HTERT RPE-1 (cell line): Measurements from ENCODE around the gene TEF.
"Not testable (repeated sequence)": the region's sequence is repeated elsewhere in the genome, so short reads cannot be mapped to it uniquely, and the experiment has no call there.

Source experiments
- in situ Hi-C: fragments of 300-500 bp; cut with MboI; formaldehyde crosslinking; loops from 4 replicates; pipeline ENCODE4 v1.14.3; 2020; ENCODE audit warnings: low sequenced_read_pairs

Gene TEF

GRCh38 chr22:41380993-41381328 is 781 bp upstream of the TEF start:
- in situ Hi-C loops, result no loop called here

DNA sequence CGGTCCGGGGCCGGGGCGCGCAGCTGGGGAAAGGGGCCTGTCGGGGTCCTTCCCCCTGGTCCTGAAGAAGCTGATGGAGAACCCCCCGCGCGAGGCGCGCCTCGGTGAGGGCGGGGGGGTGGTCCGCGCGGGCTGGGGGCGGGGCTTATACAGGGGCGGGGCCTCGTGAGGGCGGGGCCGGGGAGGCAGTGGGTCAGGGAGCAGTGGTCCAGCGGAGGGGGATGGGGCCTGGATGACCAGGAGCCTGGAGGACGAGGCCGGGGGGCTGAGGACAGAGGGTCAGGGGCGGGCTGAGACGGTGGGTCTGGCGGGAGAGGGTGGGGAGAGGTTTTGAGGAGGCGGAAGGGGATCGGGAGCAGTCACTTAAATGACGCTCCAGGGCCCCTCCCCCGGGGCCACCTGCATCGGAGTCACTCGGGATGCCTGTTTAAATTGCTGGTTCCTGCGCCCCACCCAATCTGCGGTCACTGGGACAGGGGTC is 396 bp downstream of the TEF start:
- in situ Hi-C loops, result no loop called here

GRCh38 chr22:41382610-41383009 is 868 bp downstream of the TEF start:
- in situ Hi-C loops, result no loop called here

DNA sequence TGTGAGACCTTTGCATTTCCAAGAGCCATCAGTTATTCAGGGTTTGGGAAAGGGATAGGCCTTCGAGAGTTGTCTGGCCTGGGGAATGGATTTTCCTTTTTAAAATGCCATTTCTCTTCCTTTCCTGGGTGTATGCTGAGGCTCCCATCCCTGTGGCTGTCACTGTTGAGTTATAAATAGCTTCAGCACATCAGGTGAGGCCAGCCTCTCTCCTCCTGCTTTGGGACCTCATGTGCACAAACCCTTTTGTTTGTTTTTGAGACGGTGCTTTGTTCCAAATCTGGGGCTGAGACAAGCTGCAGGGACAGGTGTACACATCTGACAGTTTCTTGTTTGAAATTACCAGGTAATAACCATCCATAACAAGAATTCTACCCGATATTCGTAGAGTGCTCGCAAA is 1.3 kb downstream of the TEF start:
- in situ Hi-C loops, result no loop called here

DNA sequence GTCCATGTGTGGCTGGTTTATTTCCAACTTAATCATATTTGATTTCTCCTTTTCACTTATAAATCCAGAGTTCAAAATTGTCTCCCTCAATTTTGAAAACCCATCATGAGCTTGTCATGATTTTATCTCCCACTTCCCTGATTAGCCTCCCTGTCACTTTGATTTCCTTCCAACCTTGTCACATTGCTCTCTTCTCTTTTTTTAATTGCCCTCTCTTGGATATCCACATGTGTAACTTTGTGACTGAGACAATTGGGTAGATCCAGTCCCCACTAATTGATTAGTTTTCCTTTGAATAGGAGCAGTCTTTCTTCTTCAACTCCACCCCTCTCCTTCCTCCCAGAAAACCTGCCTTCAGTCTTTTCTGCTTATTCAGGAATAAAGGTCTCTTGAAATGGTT is 2.4 kb downstream of the TEF start:
- in situ Hi-C loops, result no loop called here

DNA sequence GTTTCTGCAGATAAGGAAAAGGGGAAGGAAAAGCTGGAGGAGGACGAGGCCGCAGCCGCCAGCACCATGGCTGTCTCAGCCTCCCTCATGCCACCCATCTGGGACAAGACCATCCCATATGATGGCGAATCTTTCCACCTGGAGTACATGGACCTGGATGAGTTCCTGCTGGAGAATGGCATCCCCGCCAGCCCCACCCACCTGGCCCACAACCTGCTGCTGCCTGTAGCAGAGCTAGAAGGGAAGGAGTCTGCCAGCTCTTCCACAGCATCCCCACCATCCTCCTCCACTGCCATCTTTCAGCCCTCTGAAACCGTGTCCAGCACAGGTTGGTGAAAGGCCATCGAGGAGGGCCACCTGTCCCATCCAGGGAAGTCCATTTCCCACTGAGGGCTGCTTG is 5.6 kb downstream of the TEF start:
- in situ Hi-C loops, result no loop called here

GRCh38 chr22:41394012-41394356 is 12.2 kb downstream of the TEF start:
- in situ Hi-C loops, result no loop called here

DNA sequence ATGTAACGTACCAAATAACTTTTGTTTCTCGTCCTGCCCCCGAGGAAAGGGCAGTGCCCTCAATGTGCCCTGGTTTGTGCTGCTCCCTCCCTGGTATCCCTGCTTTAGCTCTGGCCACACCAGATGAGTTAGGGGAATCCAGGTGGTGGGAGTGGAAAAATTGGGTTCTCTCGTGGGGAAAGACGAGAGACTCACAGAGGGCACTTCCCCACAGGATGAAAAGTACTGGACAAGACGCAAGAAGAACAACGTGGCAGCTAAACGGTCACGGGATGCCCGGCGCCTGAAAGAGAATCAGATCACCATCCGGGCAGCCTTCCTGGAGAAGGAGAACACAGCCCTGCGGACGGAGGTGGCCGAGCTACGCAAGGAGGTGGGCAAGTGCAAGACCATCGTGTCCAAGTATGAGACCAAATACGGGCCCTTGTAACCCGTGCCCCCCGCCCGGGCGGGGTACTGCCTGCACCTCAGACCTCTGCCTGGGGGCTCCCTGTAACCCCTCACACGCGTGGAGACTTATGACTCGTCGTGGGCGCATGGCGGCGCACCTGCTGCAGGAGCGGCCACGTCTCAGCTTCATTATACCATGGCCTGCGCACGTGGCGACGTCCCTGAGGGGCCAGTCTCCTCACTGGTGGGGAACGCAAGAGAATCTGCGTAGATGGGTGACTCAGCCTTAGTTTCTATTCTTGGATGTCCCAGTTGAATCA is 13.9 kb downstream of the TEF start:
- in situ Hi-C loops, result no loop called here

- in situ Hi-C loops, result no loop called here
Observed at GRCh38 chr22:41397143-41397811, 15.5 kb downstream of the TEF start.

GRCh38 chr22:41398921-41399320 is 17.2 kb downstream of the TEF start:
- in situ Hi-C loops, result no loop called here

- in situ Hi-C loops, result no loop called here
Observed at GRCh38 chr22:41401781-41402648, 20.3 kb downstream of the TEF start.

DNA sequence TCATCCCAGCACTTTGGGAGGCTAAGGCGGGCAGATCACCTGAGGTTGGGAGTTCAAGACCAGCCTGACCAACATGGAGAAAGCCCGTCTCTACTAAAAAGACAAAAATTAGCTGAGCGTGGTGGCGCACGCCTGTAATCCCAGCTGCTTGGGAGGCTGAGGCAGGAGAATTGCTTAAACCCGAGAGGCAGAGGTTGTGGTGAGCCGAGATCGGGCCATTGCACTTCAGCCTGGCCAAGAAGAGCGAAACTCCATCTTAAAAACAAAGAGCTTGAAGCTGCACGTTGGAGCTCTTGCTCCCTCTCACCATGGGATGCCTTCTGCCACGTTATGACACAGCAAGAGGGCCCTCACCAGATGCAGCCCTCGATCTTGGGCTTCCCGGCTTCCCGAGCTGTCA is 21.1 kb downstream of the TEF start:
- in situ Hi-C loops, result not testable (repeated sequence)

GRCh38 chr22:41403532-41404318 is 22.0 kb downstream of the TEF start:
- in situ Hi-C loops, result no loop called here

DNA sequence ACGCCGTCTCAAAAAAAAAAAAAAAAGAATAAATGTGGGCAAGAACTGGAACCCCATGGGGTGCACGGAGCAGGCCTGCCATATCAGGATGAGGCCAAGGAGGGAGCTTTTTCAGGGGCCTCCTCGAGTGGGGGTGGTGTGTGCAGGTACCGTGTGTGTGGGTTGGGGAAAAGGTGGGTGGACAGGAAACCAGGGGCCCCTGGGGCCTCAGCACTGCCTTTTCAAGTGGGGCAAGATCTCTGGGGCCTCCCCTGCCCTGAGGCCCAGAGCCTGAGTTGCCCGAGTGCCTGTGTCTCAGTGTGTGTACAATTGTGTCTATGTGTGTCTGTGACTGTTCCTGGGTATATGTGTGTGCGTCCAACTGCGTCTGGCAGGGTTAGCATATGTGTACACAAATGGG is 23.8 kb downstream of the TEF start:
- in situ Hi-C loops, result no loop called here

- in situ Hi-C loops, result no loop called here
Observed at GRCh38 chr22:41406410-41406809, 24.7 kb downstream of the TEF start.

GRCh38 chr22:41407433-41407832 is 25.7 kb downstream of the TEF start:
- in situ Hi-C loops, result no loop called here

GRCh38 chr22:41408665-41409064 is 26.9 kb downstream of the TEF start:
- in situ Hi-C loops, result no loop called here

DNA sequence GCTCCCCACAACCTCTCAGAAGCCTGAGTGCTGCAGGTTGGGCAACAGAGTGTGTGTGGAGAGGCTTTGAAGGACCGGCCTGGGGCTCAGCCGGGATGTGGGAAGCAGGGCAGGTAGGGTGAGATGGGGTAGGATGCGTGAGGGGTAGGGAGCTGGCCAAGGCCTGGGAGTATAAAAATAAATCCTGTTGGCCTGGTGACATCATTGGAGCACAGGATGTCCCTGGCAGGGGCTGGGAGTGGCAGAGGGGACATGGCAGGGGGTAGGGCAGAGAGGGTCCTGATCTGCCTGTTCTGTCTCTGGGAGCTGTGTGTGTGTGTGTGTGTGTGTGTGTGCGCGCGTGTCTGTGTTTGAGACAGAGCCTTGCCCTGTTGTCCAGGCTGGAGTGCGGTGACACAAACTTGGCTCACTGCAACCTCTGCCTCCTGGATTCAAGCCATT is 28.6 kb downstream of the TEF start:
- in situ Hi-C loops, result no loop called here

GRCh38 chr22:41411021-41411851 is 29.5 kb downstream of the TEF start:
- in situ Hi-C loops, result no loop called here

GRCh38 chr22:41415554-41415953 is 33.8 kb downstream of the TEF start:
- in situ Hi-C loops, result no loop called here
